GM23338 (cell line): Measurements from ENCODE around the gene POLR3K. TPM values are rescaled to one million over a fixed set of nuclear protein-coding genes. Genes with fewer than 3 reads are reported as not detected.

Experiments used
- ATAC-seq: fragments of 200-7000 bp; cut with Tn5 transposase; 3 replicates; pipeline ENCODE4 v1.9.1; 2020
- DNase-seq: peaks from one replicate; pipeline ENCODE4 v3.0.0-alpha.2; 2015; ENCODE audit warnings: low spot score
- H2AFZ ChIP-seq: fragments of 200-600 bp; sonication (generic); 2 replicates; pipeline ENCODE4 v1.8.0; 2016; ENCODE audit warnings: antibody characterized with exemption, mild to moderate bottlenecking, moderate library complexity
- H3F3A ChIP-seq: fragments of 200-600 bp; sonication (generic); replicated peaks from 2 replicates; pipeline ENCODE4 v1.8.0; 2017; ENCODE audit warnings: antibody characterized with exemption, mixed run types, low read depth
- H3K27ac ChIP-seq: fragments of 200-600 bp; sonication (generic); 2 replicates; pipeline ENCODE4 v1.6.1; 2016; ENCODE audit warnings: low read depth
- H3K27me3 ChIP-seq: fragments of 200-600 bp; sonication (generic); 2 replicates; pipeline ENCODE4 v1.8.0; 2016; ENCODE audit warnings: mild to moderate bottlenecking, mixed run types, moderate library complexity; ENCODE audit not compliant: insufficient read depth
- H3K36me3 ChIP-seq: fragments of 200-600 bp; sonication (generic); 2 replicates; pipeline ENCODE4 v1.8.0; 2016; ENCODE audit warnings: mild to moderate bottlenecking; ENCODE audit not compliant: insufficient read depth
- H3K4me1 ChIP-seq: fragments of 200-600 bp; sonication (generic); 2 replicates; pipeline ENCODE4 v1.8.0; 2016; ENCODE audit warnings: mild to moderate bottlenecking, moderate library complexity; ENCODE audit not compliant: insufficient read depth
- H3K4me2 ChIP-seq: fragments of 200-600 bp; sonication (generic); 2 replicates; pipeline ENCODE4 v1.7.1; 2017; ENCODE audit warnings: mixed run types
- H3K4me3 ChIP-seq: fragments of 200-600 bp; sonication (generic); 2 replicates; pipeline ENCODE4 v1.6.1; 2016; ENCODE audit warnings: mixed run types
- H3K79me2 ChIP-seq: fragments of 200-600 bp; sonication (generic); replicated peaks from 2 replicates; pipeline ENCODE4 v1.8.0; 2017; ENCODE audit warnings: mild to moderate bottlenecking; ENCODE audit not compliant: insufficient read depth
- H3K9me2 ChIP-seq: fragments of 200-600 bp; sonication (generic); 2 replicates; pipeline ENCODE4 v1.8.0; 2017; ENCODE audit not compliant: insufficient read depth
- H4K20me1 ChIP-seq: fragments of 200-600 bp; sonication (generic); replicated peaks from 2 replicates; pipeline ENCODE4 v1.8.0; 2017; ENCODE audit warnings: mild to moderate bottlenecking; ENCODE audit not compliant: insufficient read depth
- H3K27ac Mint-ChIP-seq: 2 replicates; pipeline ENCODE4 v1.8.0; 2020; ENCODE audit warnings: inconsistent platforms, mild to moderate bottlenecking, moderate library complexity, mixed read lengths
- H3K27me3 Mint-ChIP-seq: 3 replicates; pipeline ENCODE4 v1.8.0; 2022; ENCODE audit warnings: low read depth, mild to moderate bottlenecking, moderate library complexity, mixed read lengths, inconsistent platforms; ENCODE audit not compliant: insufficient read depth, poor library complexity
- H3K36me3 Mint-ChIP-seq: 3 replicates; pipeline ENCODE4 v1.8.0; 2021; ENCODE audit warnings: low read depth, mild to moderate bottlenecking, inconsistent platforms, moderate library complexity, mixed read lengths
- H3K4me1 Mint-ChIP-seq: 3 replicates; pipeline ENCODE4 v1.8.0; 2020; ENCODE audit warnings: mild to moderate bottlenecking, inconsistent platforms, mixed read lengths
- H3K4me3 Mint-ChIP-seq: 3 replicates; pipeline ENCODE4 v1.8.0; 2021; ENCODE audit warnings: moderate library complexity, mild to moderate bottlenecking, inconsistent platforms, mixed read lengths
- H3K9me3 Mint-ChIP-seq: 3 replicates; pipeline ENCODE4 v1.8.0; 2020; ENCODE audit warnings: moderate library complexity, mild to moderate bottlenecking, inconsistent platforms, mixed read lengths
- CTCF ChIP-seq, 2 experiments: fragments of 200-600 bp in 1 of 2; sonication (generic) in 1 of 2; conservative IDR thresholded peaks; 2 replicates each; pipeline versions ENCODE4 v1.5.1 to v1.6.1; 2016 to 2017; ENCODE audit warnings: antibody characterized with exemption in 2 of 2, low read depth in 2 of 2, mild to moderate bottlenecking in 2 of 2, moderate library complexity in 1 of 2
- EZH2 ChIP-seq: fragments of 200-600 bp; sonication (generic); IDR thresholded peaks from one replicate; pipeline ENCODE4 v1.8.0; 2017; ENCODE audit warnings: antibody characterized with exemption, mild to moderate bottlenecking, low read depth; ENCODE audit not compliant: unreplicated experiment
- EZH2phosphoT487 ChIP-seq: fragments of 200-600 bp; sonication (generic); IDR thresholded peaks from one replicate; pipeline ENCODE4 v1.8.1; 2018; ENCODE audit warnings: antibody characterized with exemption; ENCODE audit not compliant: unreplicated experiment
- JUNB ChIP-seq: IDR thresholded peaks from one replicate; pipeline ENCODE4 v1.6.1; 2016; ENCODE audit warnings: antibody characterized with exemption; ENCODE audit not compliant: unreplicated experiment
- NANOG ChIP-seq: IDR thresholded peaks from 2 replicates; pipeline ENCODE4 v1.6.1; 2016; ENCODE audit warnings: antibody characterized with exemption, borderline replicate concordance
- POLR2AphosphoS5 ChIP-seq: IDR thresholded peaks from 2 replicates; pipeline ENCODE4 v1.6.1; 2016; ENCODE audit warnings: antibody characterized with exemption, low read depth
- REST ChIP-seq: IDR thresholded peaks from one replicate; pipeline ENCODE4 v1.6.1; 2018; ENCODE audit warnings: antibody characterized with exemption; ENCODE audit not compliant: unreplicated experiment
- ZNF331 ChIP-seq: fragments of 250-450 bp; sonication (Bioruptor Pico); IDR thresholded peaks from 2 replicates; pipeline ENCODE4 v1.5.0; 2020; ENCODE audit warnings: low read depth, mild to moderate bottlenecking, moderate library complexity
- ZNF462 ChIP-seq: fragments of 250-450 bp; sonication (Bioruptor Pico); IDR thresholded peaks from 2 replicates; pipeline ENCODE4 v1.5.0; 2020; ENCODE audit warnings: mild to moderate bottlenecking, moderate library complexity
- polyA plus RNA-seq: library from polyadenylated mRNA; unstranded; fragments of >200 nt; fragmentation: Nextera tagmentation; extraction: Ambion mirVana; gene quantifications from 2 replicates; pipeline ENCODE4 v1.2.1, GENCODE V29; 2016
- total RNA-seq: library from RNA; depleted of rRNA; stranded (reverse); fragments of >200 nt; shearing (Covaris generic); gene quantifications from 2 replicates; pipeline ENCODE4 v1.2.3, GENCODE V29; 2014

Gene POLR3K
- total and polyA plus RNA-seq, 2 experiments from 2014 or later, result 17.8 to 58.5 TPM

DNA sequence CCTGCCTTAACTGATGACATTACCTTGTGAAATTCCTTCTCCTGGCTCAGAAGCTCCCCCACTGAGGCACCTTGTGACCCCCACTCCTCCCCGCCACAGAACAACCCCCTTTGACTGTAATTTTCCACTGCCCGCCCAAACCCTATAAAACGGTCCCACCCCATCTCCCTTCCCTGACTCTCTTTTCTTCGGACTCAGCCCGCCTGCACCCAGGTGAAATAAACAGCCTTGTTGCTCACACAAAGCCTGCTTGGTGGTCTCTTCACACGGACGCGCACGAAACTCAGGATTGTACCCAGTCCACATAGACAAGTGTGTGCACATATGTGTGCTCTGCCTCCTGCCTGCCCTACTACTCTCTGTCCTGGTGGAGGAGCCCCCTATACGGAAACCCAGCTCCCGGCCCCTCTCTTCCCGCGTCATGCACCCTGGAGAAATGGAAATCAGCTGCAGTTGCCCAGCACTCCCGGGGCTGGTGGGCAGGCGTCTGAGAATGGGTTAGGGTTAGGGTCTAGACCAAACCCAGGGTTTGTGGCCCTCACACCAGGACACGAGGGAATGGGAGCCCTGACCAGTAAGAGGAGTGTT, 21.4 kb upstream of the POLR3K start (continued):
- TF ChIP-seq ZNF462 (CRISPR knock-in tag) (no peak), JUNB (no peak), CTCF (conservative IDR thresholded peaks at IDR 0.05; ENCODE audit: low read depth in 2 of 2) (no peak), EZH2phosphoT487 (no peak)

GRCh38 chr16:74051-74746, 20.8 kb upstream of the POLR3K start:
- H3K9me3 Mint-ChIP-seq, result no peaks in the 10 kb centered on the region
- peaks cover 54% of the 10 kb centered on the region for H3K4me1 Mint-ChIP-seq
- peaks cover 17% of the 10 kb centered on the region; the same call in 1 of the 2 replicates for H3F3A ChIP-seq
- TF ChIP-seq NANOG, result no peak
- TF ChIP-seq EZH2, result no peak
- no peak for TF ChIP-seq POLR2AphosphoS5
- no peak for TF ChIP-seq REST
- no peak for TF ChIP-seq CTCF (conservative IDR thresholded peaks at IDR 0.05; ENCODE audit: low read depth in 2 of 2)
- TF ChIP-seq ZNF331 (CRISPR knock-in tag), result no peak

More at GRCh38 chr16:74051-74746, 20.8 kb upstream of the POLR3K start:
- Mint-ChIP-seq H3K27ac (peak overlapping the region; percentile 59; the same call in 1 of the 2 replicates), H3K4me3 (peak overlapping the region; percentile 55; the same call in 1 of the 3 replicates), H3K36me3 (no peaks in the 10 kb centered on the region), H3K27me3 (peaks cover 25% of the 10 kb centered on the region)
- no peak for DNase-seq
- no peak for ATAC-seq
- H3K4me1 ChIP-seq, result peaks cover 50% of the 10 kb centered on the region
- H3K27me3 ChIP-seq, result no peaks in the 10 kb centered on the region
- no peak overlapping the region for H3K27ac ChIP-seq
- H3K4me2 ChIP-seq, result peak overlapping the region; percentile 62
- H3K9me2 ChIP-seq, result no peaks in the 10 kb centered on the region
- no peaks in the 10 kb centered on the region for H3K36me3 ChIP-seq
- H3K4me3 ChIP-seq, result no peak overlapping the region
- no peak overlapping the region for H2AFZ ChIP-seq
- H4K20me1 ChIP-seq, result 0 out of 2 replicates have a peak, but pooled peaks cover 5% of the 10 kb centered on the region
- H3K79me2 ChIP-seq, result peaks cover 4% of the 10 kb centered on the region; the same call in 1 of the 2 replicates
